Smooth muscle cell (in vitro differentiated cells): ENCODE measurements around the gene FOXO3. TPM values are rescaled to one million over a fixed set of nuclear protein-coding genes. Genes with fewer than 3 reads are reported as not detected.

Experiments
- DNase-seq: peaks from one replicate; lab custom pipeline; 2025; ENCODE audit not compliant: unreplicated experiment; lab: John Stamatoyannopoulos, UW
- H2AFZ ChIP-seq: fragments of 200-600 bp; sonication (generic); 2 replicates; pipeline ENCODE4 v1.6.0; 2016; ENCODE audit warnings: antibody characterized with exemption, low read depth, mild to moderate bottlenecking
- H3F3A ChIP-seq: fragments of 200-600 bp; sonication (generic); 2 replicates; pipeline ENCODE4 v1.6.0; 2017; ENCODE audit warnings: antibody characterized with exemption, low read depth
- H3K27ac ChIP-seq: fragments of 200-600 bp; sonication (generic); 2 replicates; pipeline ENCODE4 v1.5.1; 2016; ENCODE audit warnings: low read depth, mild to moderate bottlenecking
- H3K27me3 ChIP-seq: fragments of 200-600 bp; sonication (generic); 2 replicates; pipeline ENCODE4 v1.6.1; 2016; ENCODE audit warnings: low read depth, mild to moderate bottlenecking
- H3K36me3 ChIP-seq: fragments of 200-600 bp; sonication (generic); 2 replicates; pipeline ENCODE4 v1.5.1; 2016; ENCODE audit warnings: low read depth
- H3K4me1 ChIP-seq: fragments of 200-600 bp; sonication (generic); 2 replicates; pipeline ENCODE4 v1.5.1; 2016; ENCODE audit warnings: low read depth
- H3K4me2 ChIP-seq: fragments of 200-600 bp; sonication (generic); 2 replicates; pipeline ENCODE4 v1.6.0; 2016; ENCODE audit warnings: mild to moderate bottlenecking
- H3K4me3 ChIP-seq: fragments of 200-600 bp; sonication (generic); 2 replicates; pipeline ENCODE4 v1.5.1; 2016; ENCODE audit warnings: mild to moderate bottlenecking
- H3K79me2 ChIP-seq: fragments of 200-600 bp; sonication (generic); 2 replicates; pipeline ENCODE4 v1.6.0; 2016; ENCODE audit warnings: low read depth, mild to moderate bottlenecking
- H3K9ac ChIP-seq: fragments of 200-600 bp; sonication (generic); 2 replicates; pipeline ENCODE4 v1.6.0; 2016; ENCODE audit warnings: low read depth
- H3K9me3 ChIP-seq: fragments of 200-600 bp; sonication (generic); replicated peaks from 2 replicates; pipeline ENCODE4 v1.5.1; 2016; ENCODE audit warnings: low read depth
- H4K20me1 ChIP-seq: fragments of 200-600 bp; sonication (generic); 2 replicates; pipeline ENCODE4 v1.6.0; 2016; ENCODE audit warnings: low read depth
- CTCF ChIP-seq: fragments of 200-600 bp; sonication (generic); IDR thresholded peaks from 2 replicates; pipeline ENCODE4 v1.5.1; 2017; ENCODE audit warnings: borderline replicate concordance, mild to moderate bottlenecking, antibody characterized with exemption; ENCODE audit not compliant: insufficient read depth, poor library complexity, severe bottlenecking
- whole genome bisulfite sequencing: methylation state at CpG from one replicate; pipeline ENCODE4 v1.1.7; 2016; ENCODE audit warnings: low lambda C conversion rate; 5-methylcytosine and 5-hydroxymethylcytosine counted together
- polyA plus RNA-seq: library from polyadenylated mRNA; unstranded; fragments of >200 nt; fragmentation: Nextera tagmentation; extraction: Ambion mirVana; gene quantifications from 2 replicates; pipeline ENCODE4 v1.2.1, GENCODE V29; 2016
- total RNA-seq: library from RNA; depleted of rRNA; stranded (reverse); fragments of >200 nt; gene quantifications from 2 replicates; pipeline ENCODE4 v1.2.3, GENCODE V29; 2014

Gene FOXO3
- total and polyA plus RNA-seq, 2 experiments from 2014 or later = 35.9 to 40.3 TPM

GRCh38 chr6:108651340-108652227 lies 90.9 kb downstream of the FOXO3 start:
- peaks cover 7% of the 10 kb centered on the region for H3K4me1 ChIP-seq
- no peak for TF ChIP-seq CTCF
- no peak overlapping the region for H2AFZ ChIP-seq
- H3K9me3 ChIP-seq = no peaks in the 10 kb centered on the region
- H3F3A ChIP-seq = peaks cover 12% of the 10 kb centered on the region
- no peaks in the 10 kb centered on the region for H3K27me3 ChIP-seq
- H3K4me2 ChIP-seq = peak overlapping the region; percentile 62
- H3K27ac ChIP-seq = peak overlapping the region; percentile 92
- peaks cover 40% of the 10 kb centered on the region for H3K79me2 ChIP-seq
- WGBS = 27% methylated on average over 9 of the region's 9 CpGs
- H4K20me1 ChIP-seq = peaks cover 81% of the 10 kb centered on the region
- no peaks in the 10 kb centered on the region for H3K36me3 ChIP-seq
- no peak overlapping the region for H3K4me3 ChIP-seq
- H3K9ac ChIP-seq = peak overlapping the region; percentile 62
- no peak for DNase-seq

DNA sequence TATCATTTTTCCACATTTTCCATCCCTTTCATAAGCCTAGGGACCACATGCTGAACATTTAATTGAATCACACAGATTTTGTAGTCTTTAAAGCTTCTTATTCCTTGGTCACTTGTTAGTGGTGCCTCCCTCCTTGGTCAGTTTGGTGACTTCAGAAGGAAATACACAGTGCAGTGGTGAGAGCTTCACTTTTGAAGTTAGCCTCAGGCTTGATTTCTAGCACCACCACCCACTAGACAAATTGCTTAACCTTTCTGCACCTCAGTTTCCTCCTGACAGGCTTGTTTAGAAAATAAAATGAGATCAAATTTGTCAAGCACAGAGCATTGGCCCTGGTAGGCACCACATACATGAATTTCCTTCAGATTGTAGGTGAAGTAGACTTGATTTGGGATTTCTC lies 91.7 kb downstream of the FOXO3 start:
- peaks cover 7% of the 10 kb centered on the region for H3K4me1 ChIP-seq
- peaks cover 40% of the 10 kb centered on the region for H3K79me2 ChIP-seq

GRCh38 chr6:108653949-108654348 lies 93.2 kb downstream of the FOXO3 start:
- Histone ChIP-seq H3K36me3 (no peaks in the 10 kb centered on the region), H3K27ac (no peak overlapping the region), H3K27me3 (no peaks in the 10 kb centered on the region), H2AFZ (no peak overlapping the region), H3K79me2 (peaks cover 43% of the 10 kb centered on the region), H3K4me3 (no peak overlapping the region), H3K9me3 (no peaks in the 10 kb centered on the region), H3K4me2 (no peak overlapping the region), H4K20me1 (peaks cover 84% of the 10 kb centered on the region), H3K9ac (no peak overlapping the region), H3F3A (peaks cover 12% of the 10 kb centered on the region), H3K4me1 (peaks cover 7% of the 10 kb centered on the region)
- 63% methylated on average over 3 of the region's 3 CpGs for WGBS
- no peak for DNase-seq
- no peak for TF ChIP-seq CTCF

More for the DNA sequence above, 91.7 kb downstream of the FOXO3 start:
- H3K9ac ChIP-seq = no peak overlapping the region
- no peaks in the 10 kb centered on the region for H3K36me3 ChIP-seq
- TF ChIP-seq CTCF = no peak
- no peaks in the 10 kb centered on the region for H3K9me3 ChIP-seq
- H4K20me1 ChIP-seq = peaks cover 80% of the 10 kb centered on the region
- H2AFZ ChIP-seq = no peak overlapping the region
- DNase-seq = no peak
- no peaks in the 10 kb centered on the region for H3K27me3 ChIP-seq
- peak overlapping the region; percentile 92 for H3K27ac ChIP-seq
- no peak overlapping the region for H3K4me3 ChIP-seq
- H3F3A ChIP-seq = peaks cover 12% of the 10 kb centered on the region
- peak overlapping the region; percentile 62 for H3K4me2 ChIP-seq
